HuH-7 (cell line): Measurements from ENCODE around the gene GORAB.
A peak's percentile ranks its signal among the peaks of the same experiment; 100 is the strongest.

ENCODE experiments used
- DNase-seq: peaks from one replicate; pipeline ENCODE4 v3.0.0; 2011; ENCODE audit warnings: low spot score

The GORAB gene

GRCh38 chr1:170531758-170532657, at the start of gene GORAB:
GORAB (plus strand) TSS chr1:170532166; CDS start chr1:170532224, 58 bp downstream.
- DNase-seq = peak; percentile 80

- no peak for DNase-seq
Measured at GRCh38 chr1:170483051-170483450, 48.9 kb upstream of the GORAB start.

- no peak for DNase-seq
Measured at GRCh38 chr1:170487503-170487902, 44.5 kb upstream of the GORAB start.

- no peak for DNase-seq
Measured at GRCh38 chr1:170491291-170491690, 40.7 kb upstream of the GORAB start.

- DNase-seq = peak; percentile 1
Measured at GRCh38 chr1:170494369-170494768, 37.6 kb upstream of the GORAB start.

DNA sequence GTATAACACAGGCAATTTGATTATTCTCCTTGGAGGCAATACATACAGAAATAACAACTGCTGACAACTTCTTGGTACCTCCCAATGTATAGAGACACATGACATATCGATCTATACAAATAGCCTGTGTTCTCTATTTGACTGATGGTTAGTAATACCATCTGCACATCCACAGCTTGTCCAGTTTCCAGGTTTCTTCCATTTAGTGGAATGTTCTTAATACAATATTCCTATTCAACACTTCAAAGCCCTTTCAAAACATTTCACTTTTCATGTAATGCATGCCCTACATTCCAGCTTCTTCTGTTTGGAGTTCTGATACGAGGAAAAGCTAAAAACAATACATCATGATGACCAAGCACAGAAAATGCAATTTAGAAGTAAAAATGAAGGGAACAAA, 37.0 kb upstream of the GORAB start:
- no peak for DNase-seq

GRCh38 chr1:170498876-170499275, 33.1 kb upstream of the GORAB start:
- DNase-seq = no peak

DNA sequence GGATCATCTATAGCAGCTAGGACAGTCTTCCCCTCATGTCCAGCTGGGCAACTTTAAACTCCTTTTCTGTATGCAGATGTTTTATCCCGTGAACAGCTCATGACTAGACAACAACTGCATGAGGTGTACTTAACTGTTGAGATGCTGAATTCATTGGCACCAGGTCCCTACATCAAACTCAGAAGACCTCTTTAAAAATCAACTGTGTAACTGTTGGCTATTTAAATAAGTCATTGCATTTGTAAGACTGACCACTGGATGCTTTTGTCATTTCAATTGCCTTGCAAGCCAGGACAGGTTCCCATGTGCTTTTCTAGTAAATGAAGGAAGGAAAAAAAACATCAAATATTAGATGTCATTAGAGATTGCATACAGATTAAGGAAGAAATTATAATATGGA, 28.3 kb upstream of the GORAB start:
- DNase-seq = no peak

DNA sequence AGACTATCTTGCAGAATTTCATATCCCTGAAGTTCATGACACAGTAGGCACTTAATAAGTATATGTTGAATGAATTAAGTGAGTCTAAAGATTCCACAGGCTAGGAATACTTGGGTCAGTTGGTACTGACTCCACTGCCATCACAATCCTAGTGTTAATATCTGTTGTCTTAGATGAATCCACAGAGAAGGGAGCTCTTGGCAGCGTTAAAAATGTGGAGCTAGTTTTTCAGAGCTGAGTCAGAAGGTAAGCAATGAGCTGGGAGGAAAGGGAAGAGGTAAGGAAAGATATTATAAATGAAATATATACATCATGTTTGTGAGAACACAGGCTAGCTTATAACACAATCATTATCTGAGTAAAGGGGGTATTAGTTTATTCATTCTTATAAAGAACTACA, 21.8 kb upstream of the GORAB start:
- DNase-seq = no peak

DNA sequence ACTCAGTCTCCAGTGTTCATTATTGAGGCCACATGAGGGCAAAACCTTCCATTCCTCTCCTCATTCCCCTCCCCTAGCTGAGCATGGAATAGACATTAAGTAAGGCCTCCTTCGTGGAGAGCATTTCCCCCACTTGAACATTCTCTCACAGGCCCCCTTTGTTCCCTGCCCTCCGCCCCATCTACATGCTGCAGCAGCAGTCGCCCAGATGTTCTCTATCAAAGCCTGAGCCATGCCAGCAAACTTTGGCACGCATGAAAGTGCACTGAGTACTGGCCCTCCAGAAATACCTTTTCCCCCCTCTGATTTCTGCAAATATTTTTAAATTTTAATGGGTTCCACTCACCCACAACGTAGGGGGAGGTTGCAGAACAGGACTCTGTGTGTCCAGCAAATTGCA, 20.9 kb upstream of the GORAB start:
- no peak for DNase-seq

GRCh38 chr1:170513138-170513537, 18.8 kb upstream of the GORAB start:
- no peak for DNase-seq

GRCh38 chr1:170518185-170518834, 13.7 kb upstream of the GORAB start:
- DNase-seq = no peak

DNA sequence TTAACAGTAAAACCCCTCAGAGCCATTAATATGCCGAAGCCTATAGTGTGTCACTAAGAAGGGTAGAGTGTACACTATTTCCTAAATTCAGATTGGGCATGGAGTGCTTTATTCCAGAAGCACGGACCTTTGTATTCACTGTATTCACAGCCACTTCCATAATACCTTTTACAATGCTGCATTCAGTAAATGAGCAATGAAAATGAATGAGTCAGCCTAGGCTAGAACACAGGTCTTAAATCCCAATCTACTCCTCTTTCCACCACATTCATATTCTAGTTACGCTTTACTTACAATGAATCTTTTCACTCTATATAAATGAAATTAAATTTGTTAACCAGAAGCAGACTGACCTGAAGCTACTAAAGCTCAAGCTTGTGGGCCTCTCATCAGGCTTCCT, 13.0 kb upstream of the GORAB start:
- no peak for DNase-seq

- DNase-seq = no peak
Measured at GRCh38 chr1:170520601-170521000, 11.4 kb upstream of the GORAB start.

GRCh38 chr1:170521818-170522217, 10.1 kb upstream of the GORAB start:
- no peak for DNase-seq

- no peak for DNase-seq
Measured at GRCh38 chr1:170530972-170531757, 801 bp upstream of the GORAB start.

- DNase-seq = no peak
Measured at GRCh38 chr1:170533298-170533697, 1.3 kb downstream of the GORAB start.

DNA sequence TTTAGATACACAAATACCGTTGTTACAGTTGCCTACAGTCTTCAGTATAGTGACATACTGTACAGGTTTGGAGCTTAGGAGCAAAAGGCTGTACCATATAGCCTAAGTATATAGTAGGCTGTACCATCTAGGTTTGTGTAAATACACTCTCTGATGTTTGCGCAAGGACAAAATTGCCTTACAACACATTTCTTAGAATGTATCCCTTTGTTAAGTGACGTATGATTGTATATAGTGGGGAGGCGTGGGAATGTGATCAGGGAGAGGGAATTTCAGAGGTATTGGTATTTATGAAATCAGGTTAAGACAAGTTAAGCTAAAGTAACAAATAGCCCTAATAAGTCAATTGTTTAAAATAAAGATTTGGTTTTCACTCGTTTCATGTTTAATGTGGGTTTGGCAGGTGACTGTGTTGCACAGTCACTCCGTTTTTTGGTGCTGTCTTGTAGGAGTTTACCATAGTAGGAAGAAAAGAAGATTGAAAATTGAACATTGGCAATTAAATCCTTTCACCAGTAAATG, 2.7 kb downstream of the GORAB start:
- no peak for DNase-seq

DNA sequence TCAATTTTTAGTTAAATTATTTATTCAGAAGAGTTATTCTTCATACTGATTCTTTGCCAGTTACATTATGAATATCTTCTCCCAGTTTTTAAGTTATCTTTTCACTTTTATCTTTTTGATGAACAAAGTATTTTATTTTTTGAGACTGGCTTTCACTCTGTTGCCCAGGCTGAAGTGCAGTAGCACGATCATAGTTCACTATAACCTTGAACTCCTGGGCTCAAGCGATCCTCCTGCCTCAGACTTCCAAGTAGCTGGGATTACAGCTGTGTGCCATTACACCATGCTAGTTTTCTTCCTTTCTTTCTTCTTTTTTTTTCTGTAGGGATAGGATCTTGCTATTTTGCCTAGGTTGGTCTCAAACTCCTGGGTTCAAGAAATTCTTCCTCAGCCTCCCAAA, 3.5 kb downstream of the GORAB start:
- DNase-seq = no peak

GRCh38 chr1:170536924-170537551, 5.1 kb downstream of the GORAB start:
- DNase-seq = no peak

DNA sequence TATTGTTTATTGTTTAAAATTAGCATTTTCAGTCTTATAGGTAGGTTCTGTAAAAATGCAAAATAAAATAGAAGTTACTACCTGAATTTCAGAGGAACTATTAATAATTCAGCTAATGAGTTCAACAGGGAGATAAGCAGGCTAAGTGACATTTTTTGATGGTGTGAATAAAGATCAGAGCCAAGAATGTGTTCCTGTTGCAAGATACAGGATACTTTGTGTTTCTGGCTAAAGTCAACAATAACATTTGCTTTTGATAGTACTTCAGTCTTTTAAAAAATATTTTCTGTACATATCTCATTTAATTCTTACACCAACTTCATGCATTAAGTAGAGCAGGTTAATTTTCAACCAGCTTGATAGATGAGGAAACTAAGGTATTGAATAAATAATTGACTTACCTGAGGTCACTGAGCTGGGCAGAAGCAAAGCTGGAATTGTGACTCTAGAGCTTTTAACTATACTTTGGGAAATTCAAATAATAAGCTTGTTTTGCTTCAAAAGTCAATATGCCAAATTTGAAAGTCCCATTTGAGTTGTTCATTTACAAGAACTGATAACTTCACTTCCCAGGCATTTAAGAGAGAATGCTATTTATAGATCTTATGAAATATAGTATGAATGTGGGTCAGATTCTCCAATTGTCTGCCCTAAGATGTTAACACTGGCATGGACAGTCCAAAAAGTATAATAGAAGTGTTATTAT, 6.0 kb downstream of the GORAB start:
- DNase-seq = no peak
